PFSK-1 (cell line): ENCODE measurements around the gene FGF1.

Experiments used
- FOXP2 ChIP-seq: optimal IDR thresholded peaks from 2 replicates; pipeline ENCODE3; 2011; ENCODE audit warnings: borderline replicate concordance, control low read depth, inconsistent platforms; ENCODE audit not compliant: insufficient read depth; ENCODE audit errors: extremely low read length, extremely low read depth
- POLR2AphosphoS5 ChIP-seq: IDR thresholded peaks from 2 replicates; pipeline ENCODE4 v1.6.1; 2012; ENCODE audit warnings: low read depth, mild to moderate bottlenecking, control low read depth, low read length, moderate library complexity
- SIN3A ChIP-seq: IDR thresholded peaks from 2 replicates; pipeline ENCODE4 v1.6.1; 2012; ENCODE audit warnings: mild to moderate bottlenecking, low read length, moderate library complexity, borderline replicate concordance; ENCODE audit not compliant: insufficient read depth
- TAF1 ChIP-seq: IDR thresholded peaks from 2 replicates; pipeline ENCODE4 v1.6.1; 2012; ENCODE audit warnings: low read length, control low read depth, borderline replicate concordance; ENCODE audit not compliant: insufficient read depth
- TF ChIP-seq, protein P1 (sequence below), 2 experiments: IDR thresholded peaks; 2 replicates each; pipeline versions ENCODE4 v1.6.1 to v1.8.0; 2011 to 2012; ENCODE audit warnings: low read depth in 2 of 2, low read length in 2 of 2, control low read depth in 1 of 2, inconsistent platforms in 1 of 2, mild to moderate bottlenecking in 1 of 2, moderate library complexity in 1 of 2; ENCODE audit not compliant: insufficient read depth in 1 of 2

Gene FGF1

DNA sequence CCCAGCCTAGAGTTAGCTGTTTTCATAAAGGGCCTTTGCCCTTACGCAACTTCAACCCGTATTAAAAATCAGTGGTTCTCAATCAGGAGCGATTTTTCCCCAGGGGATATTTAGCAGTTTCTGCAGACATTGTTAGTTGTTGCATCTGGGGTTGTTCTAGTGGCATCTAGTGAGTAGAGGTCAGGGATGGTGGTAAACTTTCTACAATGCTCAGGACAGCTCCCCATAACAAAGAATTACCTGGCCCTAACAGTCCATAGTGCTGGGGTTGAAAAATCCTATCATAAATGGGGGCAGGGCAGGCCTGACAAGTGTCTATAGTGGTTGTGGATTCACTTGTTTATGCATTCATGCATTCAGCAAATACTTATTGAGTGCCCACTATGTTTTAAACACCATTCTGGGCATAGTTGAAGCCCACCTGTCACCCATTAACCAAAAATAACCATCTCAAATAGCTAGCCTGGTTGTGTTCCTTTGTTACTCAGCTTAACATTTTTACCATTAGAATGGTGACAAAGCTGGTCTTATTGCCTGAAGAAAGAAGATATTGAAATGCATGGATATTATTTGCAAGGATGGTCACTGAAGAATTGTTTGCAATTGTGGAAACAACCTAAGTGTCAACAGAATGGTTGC, 15.9 kb upstream of the FGF1 start:
- no peak for TF ChIP-seq TAF1
- TF ChIP-seq, protein P1, sequence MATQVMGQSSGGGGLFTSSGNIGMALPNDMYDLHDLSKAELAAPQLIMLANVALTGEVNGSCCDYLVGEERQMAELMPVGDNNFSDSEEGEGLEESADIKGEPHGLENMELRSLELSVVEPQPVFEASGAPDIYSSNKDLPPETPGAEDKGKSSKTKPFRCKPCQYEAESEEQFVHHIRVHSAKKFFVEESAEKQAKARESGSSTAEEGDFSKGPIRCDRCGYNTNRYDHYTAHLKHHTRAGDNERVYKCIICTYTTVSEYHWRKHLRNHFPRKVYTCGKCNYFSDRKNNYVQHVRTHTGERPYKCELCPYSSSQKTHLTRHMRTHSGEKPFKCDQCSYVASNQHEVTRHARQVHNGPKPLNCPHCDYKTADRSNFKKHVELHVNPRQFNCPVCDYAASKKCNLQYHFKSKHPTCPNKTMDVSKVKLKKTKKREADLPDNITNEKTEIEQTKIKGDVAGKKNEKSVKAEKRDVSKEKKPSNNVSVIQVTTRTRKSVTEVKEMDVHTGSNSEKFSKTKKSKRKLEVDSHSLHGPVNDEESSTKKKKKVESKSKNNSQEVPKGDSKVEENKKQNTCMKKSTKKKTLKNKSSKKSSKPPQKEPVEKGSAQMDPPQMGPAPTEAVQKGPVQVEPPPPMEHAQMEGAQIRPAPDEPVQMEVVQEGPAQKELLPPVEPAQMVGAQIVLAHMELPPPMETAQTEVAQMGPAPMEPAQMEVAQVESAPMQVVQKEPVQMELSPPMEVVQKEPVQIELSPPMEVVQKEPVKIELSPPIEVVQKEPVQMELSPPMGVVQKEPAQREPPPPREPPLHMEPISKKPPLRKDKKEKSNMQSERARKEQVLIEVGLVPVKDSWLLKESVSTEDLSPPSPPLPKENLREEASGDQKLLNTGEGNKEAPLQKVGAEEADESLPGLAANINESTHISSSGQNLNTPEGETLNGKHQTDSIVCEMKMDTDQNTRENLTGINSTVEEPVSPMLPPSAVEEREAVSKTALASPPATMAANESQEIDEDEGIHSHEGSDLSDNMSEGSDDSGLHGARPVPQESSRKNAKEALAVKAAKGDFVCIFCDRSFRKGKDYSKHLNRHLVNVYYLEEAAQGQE (IDR thresholded peaks at IDR 0.05; ENCODE audit: insufficient read depth in 1 of 2, low read depth in 2 of 2, low read length in 2 of 2): no peak
- TF ChIP-seq FOXP2: no peak
- no peak for TF ChIP-seq POLR2AphosphoS5
- TF ChIP-seq SIN3A: no peak

DNA sequence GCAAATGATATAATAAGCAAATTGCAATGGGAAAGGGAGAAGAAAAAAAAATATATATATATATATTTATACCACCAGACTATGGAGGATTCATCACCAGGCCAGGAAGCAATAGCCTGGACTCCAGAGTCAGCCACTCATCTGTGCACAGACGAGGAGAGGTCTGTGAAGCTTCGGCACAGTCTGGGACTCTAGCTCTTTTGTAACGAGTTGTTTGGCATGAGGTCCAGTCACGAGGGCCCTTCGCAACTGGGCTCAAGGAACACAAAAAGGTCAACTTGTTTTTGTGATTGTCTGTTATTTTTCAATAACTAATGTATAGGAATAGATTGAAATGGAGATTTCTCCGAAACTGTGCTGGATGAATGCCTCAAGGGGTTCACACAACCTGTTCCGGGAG, 14.7 kb upstream of the FGF1 start:
- TF ChIP-seq, protein P1 (IDR thresholded peaks at IDR 0.05; ENCODE audit: insufficient read depth in 1 of 2, low read depth in 2 of 2, low read length in 2 of 2): no peak
- TF ChIP-seq POLR2AphosphoS5 (no peak), FOXP2 (no peak), TAF1 (no peak), SIN3A (no peak)

DNA sequence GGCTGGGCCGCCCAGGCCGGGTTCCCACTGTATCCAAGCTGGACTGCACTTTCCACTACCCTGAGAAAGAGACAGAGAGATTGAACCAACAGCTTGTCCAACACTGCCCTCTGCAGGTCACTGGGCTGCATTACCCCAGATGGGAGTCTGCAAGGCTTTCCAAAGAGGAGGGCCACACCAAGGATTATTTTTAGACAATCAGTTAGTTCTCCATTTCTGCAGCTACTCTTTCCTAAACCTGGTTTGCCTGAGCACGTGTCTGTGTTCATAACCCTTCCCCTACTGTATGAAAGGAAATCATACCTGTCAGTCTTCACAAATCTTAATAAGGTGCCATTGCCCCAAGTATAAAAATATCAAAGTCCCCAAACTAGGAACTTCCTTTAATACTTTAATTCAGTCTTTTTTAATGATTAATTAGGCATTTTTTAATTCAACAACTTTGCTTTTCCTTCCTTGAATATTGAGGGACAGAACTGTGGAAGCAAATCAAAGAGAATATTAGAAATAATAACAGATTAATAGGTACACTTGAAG, 13.4 kb upstream of the FGF1 start:
- TF ChIP-seq, protein P1 (IDR thresholded peaks at IDR 0.05; ENCODE audit: insufficient read depth in 1 of 2, low read depth in 2 of 2, low read length in 2 of 2): 0 out of 4 replicates have a peak, but pooled peaks of 1 of the 2 experiments have one; percentile 46
- TF ChIP-seq SIN3A: no peak
- TF ChIP-seq POLR2AphosphoS5: no peak
- no peak for TF ChIP-seq TAF1
- peak; percentile 15 for TF ChIP-seq FOXP2

DNA sequence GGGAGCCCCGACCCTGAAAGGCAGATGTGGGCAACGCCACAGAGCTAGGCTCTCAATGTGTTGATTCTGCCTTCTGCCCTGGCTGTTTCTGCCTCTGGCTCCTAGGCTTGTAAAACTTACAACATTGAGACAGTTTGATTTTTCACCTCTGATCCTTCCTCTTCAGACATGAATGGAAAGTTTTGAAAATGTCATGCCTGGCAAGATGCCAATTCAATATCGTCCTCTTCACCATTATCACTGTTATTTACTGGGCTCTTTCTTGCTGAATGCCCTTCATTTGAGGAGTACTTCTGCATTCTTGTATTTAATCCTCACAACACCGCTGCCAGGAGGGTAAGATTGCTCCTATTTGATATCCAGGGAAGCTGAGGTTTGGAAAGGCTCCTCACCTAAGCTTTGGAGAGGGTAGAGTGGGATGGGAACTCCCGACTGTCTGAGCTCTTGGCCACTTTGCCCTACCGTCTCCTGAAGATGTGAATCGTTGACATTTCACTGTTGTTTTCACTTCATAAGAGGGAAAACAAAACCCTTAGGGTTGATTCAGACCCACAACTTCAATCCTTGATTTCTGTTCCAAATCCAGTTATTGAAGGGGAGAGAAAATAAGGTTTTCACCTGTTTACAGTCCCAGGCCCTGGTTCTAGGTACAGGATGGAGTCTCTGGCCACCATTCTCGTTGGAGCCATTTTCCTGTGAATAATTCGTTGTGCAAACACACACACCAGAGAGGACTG, 12.7 kb upstream of the FGF1 start:
- TF ChIP-seq TAF1 (no peak), FOXP2 (no peak), SIN3A (no peak), POLR2AphosphoS5 (no peak)
- TF ChIP-seq, protein P1 (IDR thresholded peaks at IDR 0.05; ENCODE audit: insufficient read depth in 1 of 2, low read depth in 2 of 2, low read length in 2 of 2): no peak
